HG02943 (cell line): Measurements from ENCODE around the gene SLC17A5.
"Not testable (repeated sequence)": the region's sequence is repeated elsewhere in the genome, so short reads cannot be mapped to it uniquely, and the experiment has no call there.

ENCODE experiments used
- ATAC-seq: cut with Tn5 transposase; IDR thresholded peaks from one replicate; pipeline ENCODE4 v1.9.1; 2021; ENCODE audit warnings: mild to moderate bottlenecking, low read depth, moderate library complexity; ENCODE audit not compliant: unreplicated experiment

The SLC17A5 gene

GRCh38 chr6:73623480-73623879, 30.3 kb downstream of the SLC17A5 start:
- ATAC-seq, result not testable (repeated sequence)

GRCh38 chr6:73618082-73618481, 35.7 kb downstream of the SLC17A5 start:
- not testable (repeated sequence) for ATAC-seq

GRCh38 chr6:73614802-73615201, 39.0 kb downstream of the SLC17A5 start:
- ATAC-seq, result no peak

GRCh38 chr6:73613806-73614536, 39.8 kb downstream of the SLC17A5 start:
- ATAC-seq, result no peak

GRCh38 chr6:73612611-73613010, 41.2 kb downstream of the SLC17A5 start:
- no peak for ATAC-seq

- ATAC-seq, result no peak
These were observed 43.1 kb downstream of the SLC17A5 start for GRCh38 chr6:73610444-73611275.

GRCh38 chr6:73608761-73609160, 45.0 kb downstream of the SLC17A5 start:
- ATAC-seq, result no peak

GRCh38 chr6:73606428-73606827, 47.4 kb downstream of the SLC17A5 start:
- no peak for ATAC-seq

- no peak for ATAC-seq
These were observed 49.3 kb downstream of the SLC17A5 start for GRCh38 chr6:73604461-73604860.

- ATAC-seq, result no peak
These were observed 49.8 kb downstream of the SLC17A5 start for GRCh38 chr6:73604020-73604419.

- ATAC-seq, result peak; percentile 19
These were observed 67.3 kb downstream of the SLC17A5 start for GRCh38 chr6:73586416-73586974.

- ATAC-seq, result peak; percentile 66
These were observed 68.0 kb downstream of the SLC17A5 start for GRCh38 chr6:73585566-73586415.

- no peak for ATAC-seq
These were observed 72.5 kb downstream of the SLC17A5 start for GRCh38 chr6:73581293-73581692.

- ATAC-seq, result peak; percentile 61
These were observed 73.3 kb downstream of the SLC17A5 start for GRCh38 chr6:73580247-73581149.

GRCh38 chr6:73579851-73580246, 73.9 kb downstream of the SLC17A5 start:
- ATAC-seq, result no peak

GRCh38 chr6:73579389-73579788, 74.4 kb downstream of the SLC17A5 start:
- no peak for ATAC-seq

- ATAC-seq, result no peak
These were observed 76.1 kb downstream of the SLC17A5 start for GRCh38 chr6:73577676-73578075.

GRCh38 chr6:73572531-73572930, 81.3 kb downstream of the SLC17A5 start:
- not testable (repeated sequence) for ATAC-seq
